ENCODE measurements around the gene MAP3K8. TPM values are rescaled to one million over a fixed set of nuclear protein-coding genes. Genes with fewer than 3 reads are reported as not detected.

Gene MAP3K8
- polyA plus RNA-seq, 3 donors = 54.5 to 206 (median 59.2) TPM

- 83% methylated on average over 1 of the region's 6 CpGs for WGBS (ENCODE audit: insufficient coverage)
- H2AFZ ChIP-seq (ENCODE audit: insufficient read depth, low read depth, low read length, poor library complexity, severe bottlenecking) = no peak overlapping the region
- DNase-seq = no peak
- H3K27ac ChIP-seq (ENCODE audit: low read depth in 1 of 2, low read length in 2 of 2) = peak overlapping the region in 1 of 2 donors; percentile 3
- no peak overlapping the region for H3K4me3 ChIP-seq (replicated peaks in 1 of 3; ENCODE audit: low read depth in 2 of 3, low read length in 3 of 3)
- H3K9me3 ChIP-seq (replicated peaks in 1 of 2; ENCODE audit: control insufficient read depth in 1 of 2, insufficient read depth in 1 of 2, low read length in 2 of 2) = no peaks in the 10 kb centered on the region
- no peak overlapping the region for H3K9ac ChIP-seq (ENCODE audit: insufficient read depth, low read length, poor library complexity, severe bottlenecking)
- peaks cover 67 to 81% of the 10 kb centered on the region in 2 donors for H3K36me3 ChIP-seq (replicated peaks in 1 of 2; ENCODE audit: control insufficient read depth in 1 of 2, insufficient read depth in 2 of 2, low read length in 2 of 2)
- H3K4me1 ChIP-seq (ENCODE audit: control insufficient read depth in 1 of 2, insufficient read depth in 2 of 2, low read length in 2 of 2) = peaks cover 25 to 36% of the 10 kb centered on the region in 2 donors
- H3K27me3 ChIP-seq (ENCODE audit: control insufficient read depth in 2 of 2, insufficient read depth in 2 of 2, low read length in 2 of 2) = no peaks in the 10 kb centered on the region
- TF ChIP-seq CTCF (IDR thresholded peaks at IDR 0.05) = no peak
- Mint-ChIP-seq H3K36me3 (peaks cover 62 to 68% of the 10 kb centered on the region in 2 donors), H3K4me1 (peaks cover 39% of the 10 kb centered on the region), H3K4me3 (no peak overlapping the region), H3K27ac (peak overlapping the region in 4 of 7 donors; percentile 25 to 72 (median 42)), H3K27me3 (ENCODE audit: low read depth in 3 of 3) (peaks cover 0 to 2% (median 0%) of the 10 kb centered on the region in 3 donors), H3K9me3 (peaks cover 0 to 3% (median 0%) of the 10 kb centered on the region in 7 donors)
- H4K20me1 ChIP-seq (ENCODE audit: insufficient read depth, low read length) = peaks cover 22% of the 10 kb centered on the region
- H3K4me2 ChIP-seq (replicated peaks; ENCODE audit: extremely low read depth, low read length, poor library complexity, severe bottlenecking) = no peak overlapping the region
- intact Hi-C loops (cut with micrococcal nuclease) = no loop called here
- peaks cover 31% of the 10 kb centered on the region for H3K79me2 ChIP-seq (ENCODE audit: insufficient read depth, low read length)
These were observed 20.0 kb downstream of the MAP3K8 start for GRCh38 chr10:30453764-30454527.

- Histone ChIP-seq H3K4me1 (ENCODE audit: control insufficient read depth in 1 of 2, insufficient read depth in 2 of 2, low read length in 2 of 2) (peaks cover 35 to 45% of the 10 kb centered on the region in 2 donors), H3K9me3 (replicated peaks in 1 of 2; ENCODE audit: control insufficient read depth in 1 of 2, insufficient read depth in 1 of 2, low read length in 2 of 2) (no peaks in the 10 kb centered on the region), H3K4me2 (replicated peaks; ENCODE audit: extremely low read depth, low read length, poor library complexity, severe bottlenecking) (no peak overlapping the region), H4K20me1 (ENCODE audit: insufficient read depth, low read length) (peaks cover 21% of the 10 kb centered on the region), H2AFZ (ENCODE audit: insufficient read depth, low read depth, low read length, poor library complexity, severe bottlenecking) (no peak overlapping the region), H3K27me3 (ENCODE audit: control insufficient read depth in 2 of 2, insufficient read depth in 2 of 2, low read length in 2 of 2) (no peaks in the 10 kb centered on the region), H3K79me2 (ENCODE audit: insufficient read depth, low read length) (peaks cover 31% of the 10 kb centered on the region), H3K4me3 (replicated peaks in 1 of 3; ENCODE audit: low read depth in 2 of 3, low read length in 3 of 3) (no peak overlapping the region), H3K27ac (ENCODE audit: low read depth in 1 of 2, low read length in 2 of 2) (no peak overlapping the region), H3K36me3 (replicated peaks in 1 of 2; ENCODE audit: control insufficient read depth in 1 of 2, insufficient read depth in 2 of 2, low read length in 2 of 2) (peaks cover 57 to 77% of the 10 kb centered on the region in 2 donors), H3K9ac (ENCODE audit: insufficient read depth, low read length, poor library complexity, severe bottlenecking) (no peak overlapping the region)
- no peak overlapping the region for H3K4me3 Mint-ChIP-seq
- intact Hi-C loops (cut with micrococcal nuclease) = loop anchor here in 1 of 2 donors (5.0 kb wide), 1 partner anchor 37 kb away; no protein-coding TSS in a partner anchor
- peaks cover 47% of the 10 kb centered on the region for H3K4me1 Mint-ChIP-seq
- DNase-seq = no peak
- peak overlapping the region in 2 of 7 donors; percentile 4 to 74 for H3K27ac Mint-ChIP-seq
- TF ChIP-seq CTCF (IDR thresholded peaks at IDR 0.05) = no peak
- H3K9me3 Mint-ChIP-seq = peaks cover 0 to 3% (median 0%) of the 10 kb centered on the region in 7 donors
- WGBS (ENCODE audit: insufficient coverage) = no CpG with 5 or more reads among the region's 3 CpGs
- peaks cover 0 to 2% (median 0%) of the 10 kb centered on the region in 3 donors for H3K27me3 Mint-ChIP-seq (ENCODE audit: low read depth in 3 of 3)
- H3K36me3 Mint-ChIP-seq = peaks cover 61% of the 10 kb centered on the region in 2 donors
These were observed 20.9 kb downstream of the MAP3K8 start for GRCh38 chr10:30454744-30455510.

Data from CD14-positive monocyte (primary cell).